CMK (cell line): Measurements from ENCODE around the gene ERBB4.

Experiments used
- DNase-seq: peaks from one replicate; pipeline ENCODE4 v3.0.0-alpha.2; 2010; ENCODE audit warnings: low read depth

The ERBB4 gene

GRCh38 chr2:212427638-212428037, 111.0 kb downstream of the ERBB4 start:
- no peak for DNase-seq

- no peak for DNase-seq
These were observed 111.8 kb downstream of the ERBB4 start for GRCh38 chr2:212426637-212427412.

GRCh38 chr2:212424082-212424481, 114.5 kb downstream of the ERBB4 start:
- DNase-seq: no peak

- no peak for DNase-seq
These were observed 115.5 kb downstream of the ERBB4 start for GRCh38 chr2:212423089-212423488.

DNA sequence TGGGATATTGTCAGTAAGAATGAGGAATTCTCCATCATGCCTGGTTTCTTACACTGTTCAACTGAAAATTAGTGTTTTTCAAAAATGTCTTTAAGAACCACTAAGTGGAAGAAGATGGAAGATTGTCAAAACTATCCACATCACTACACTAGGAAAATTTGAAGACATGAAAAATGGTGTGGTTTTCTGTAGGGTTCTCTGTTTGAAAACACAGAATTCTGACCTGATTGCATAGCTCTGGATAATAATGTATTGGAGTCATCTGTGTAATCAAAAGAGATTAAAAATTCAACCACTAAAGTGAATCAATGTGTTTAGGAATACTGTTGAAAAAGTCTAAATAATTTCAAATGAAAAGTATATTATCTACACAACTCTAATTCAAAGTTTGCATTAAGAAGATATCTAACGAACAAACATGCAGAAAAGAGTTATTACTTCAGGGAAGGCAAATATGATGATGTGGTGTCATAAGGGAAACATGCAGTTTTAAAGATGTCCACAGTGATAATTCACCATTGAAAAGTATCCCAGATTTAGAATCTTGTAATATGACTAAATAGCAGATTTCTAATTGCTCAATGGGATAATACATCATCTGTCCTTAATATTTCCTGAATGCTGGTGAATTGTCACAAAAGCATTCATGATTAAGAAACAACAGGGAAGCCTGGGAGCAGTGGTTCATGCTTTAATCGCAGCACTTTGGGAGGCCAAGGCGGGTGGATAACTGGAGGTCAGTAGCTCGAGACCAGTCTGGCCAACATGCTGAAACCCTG, 116.9 kb downstream of the ERBB4 start:
- no peak for DNase-seq

DNA sequence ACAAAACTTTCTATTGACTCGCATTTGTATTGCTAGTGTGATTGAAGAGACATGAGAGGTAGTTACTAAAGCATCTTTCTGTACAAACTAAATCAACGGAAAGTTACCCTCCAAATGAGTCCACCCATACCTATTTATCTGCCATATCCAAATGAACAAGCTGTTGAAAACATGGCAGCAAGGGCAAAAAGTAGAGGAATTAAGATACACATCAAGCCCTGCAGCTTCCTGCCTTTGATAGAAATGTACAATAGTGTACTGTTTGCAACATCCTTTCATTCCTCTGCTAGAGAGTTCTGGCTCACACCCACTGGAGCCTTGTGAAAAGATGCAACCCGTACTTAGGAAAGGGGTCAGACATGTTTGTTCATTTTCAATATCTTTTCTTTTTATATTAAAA, 122.5 kb downstream of the ERBB4 start:
- DNase-seq: no peak

GRCh38 chr2:212414767-212415211, 123.8 kb downstream of the ERBB4 start:
- no peak for DNase-seq

DNA sequence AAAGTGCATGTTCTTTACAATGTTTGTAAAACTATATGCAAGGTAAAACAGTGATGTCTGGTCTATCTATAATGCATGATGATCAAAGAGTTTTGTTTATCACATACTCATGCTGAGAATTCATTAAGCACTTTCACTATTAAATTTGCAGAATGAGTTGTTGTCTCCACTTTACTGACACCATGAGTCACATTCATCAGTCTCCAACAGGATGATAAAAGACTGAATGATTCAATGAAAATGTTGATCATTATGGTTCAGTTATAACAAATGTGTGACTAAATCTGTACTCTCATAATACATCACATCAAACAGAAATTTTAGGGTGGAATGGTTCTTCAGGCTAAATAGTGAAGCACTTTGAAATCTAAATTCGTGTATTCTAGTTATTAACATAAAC, 129.0 kb downstream of the ERBB4 start:
- DNase-seq: no peak

- no peak for DNase-seq
These were observed 130.1 kb downstream of the ERBB4 start for GRCh38 chr2:212408524-212408923.

- DNase-seq: no peak
These were observed 131.9 kb downstream of the ERBB4 start for GRCh38 chr2:212406716-212407115.

DNA sequence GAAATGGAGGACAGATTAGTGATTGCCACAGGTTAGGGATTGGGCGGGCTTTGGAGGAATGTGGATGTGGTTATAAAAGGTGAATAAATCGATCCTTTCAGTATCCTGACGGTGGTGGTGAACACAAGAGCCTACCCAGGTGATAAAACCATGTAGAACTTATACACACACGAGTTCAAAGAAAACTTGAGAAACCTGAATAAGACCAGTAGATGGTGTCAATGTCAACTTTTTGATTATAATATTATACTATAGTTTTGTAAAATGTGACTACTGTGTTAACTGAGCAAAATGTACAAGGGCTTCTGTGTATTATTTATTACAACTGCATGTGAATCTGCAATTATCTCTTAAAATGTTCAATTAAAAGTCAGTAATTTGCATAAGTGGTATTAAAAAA, 136.3 kb downstream of the ERBB4 start:
- DNase-seq: no peak

DNA sequence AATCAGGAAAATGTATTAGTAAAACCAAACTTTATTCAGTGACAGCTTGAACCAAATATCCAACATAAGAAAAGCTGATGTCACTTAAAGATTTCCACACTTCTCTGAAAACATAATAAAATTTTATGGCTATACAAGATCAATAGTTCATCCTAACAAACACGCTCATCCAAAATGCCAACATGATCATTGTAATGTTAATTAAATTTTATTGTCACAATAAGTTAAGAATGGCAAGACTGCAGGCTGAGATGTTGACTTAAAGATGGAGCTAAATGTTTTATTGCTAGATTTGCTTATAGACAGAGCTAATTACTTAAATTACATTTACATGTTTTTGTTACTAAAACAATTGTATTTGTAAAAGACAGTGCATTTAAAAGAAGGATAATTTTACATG, 140.3 kb downstream of the ERBB4 start:
- DNase-seq: no peak

GRCh38 chr2:212392544-212392943, 146.1 kb downstream of the ERBB4 start:
- no peak for DNase-seq

GRCh38 chr2:212392043-212392442, 146.6 kb downstream of the ERBB4 start:
- DNase-seq: no peak

DNA sequence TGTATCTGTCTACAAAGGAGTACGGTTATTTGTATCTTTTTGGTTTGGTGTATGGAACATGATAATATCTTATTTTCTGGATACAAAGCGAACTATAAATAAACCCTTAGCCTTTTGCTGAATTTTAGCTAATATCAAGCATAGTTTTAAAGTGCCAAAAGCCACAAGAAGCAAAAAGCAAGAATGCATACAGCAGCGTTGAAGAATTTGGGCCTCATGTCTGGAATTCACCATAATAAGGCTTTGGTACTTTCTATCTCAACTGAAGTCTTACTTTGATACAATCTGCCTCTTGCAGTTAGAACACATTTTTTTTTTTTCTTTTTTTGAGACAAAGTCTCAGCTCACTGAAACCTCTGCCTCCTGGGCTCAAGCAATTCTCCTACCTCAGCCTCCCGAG, 151.5 kb downstream of the ERBB4 start:
- DNase-seq: no peak

DNA sequence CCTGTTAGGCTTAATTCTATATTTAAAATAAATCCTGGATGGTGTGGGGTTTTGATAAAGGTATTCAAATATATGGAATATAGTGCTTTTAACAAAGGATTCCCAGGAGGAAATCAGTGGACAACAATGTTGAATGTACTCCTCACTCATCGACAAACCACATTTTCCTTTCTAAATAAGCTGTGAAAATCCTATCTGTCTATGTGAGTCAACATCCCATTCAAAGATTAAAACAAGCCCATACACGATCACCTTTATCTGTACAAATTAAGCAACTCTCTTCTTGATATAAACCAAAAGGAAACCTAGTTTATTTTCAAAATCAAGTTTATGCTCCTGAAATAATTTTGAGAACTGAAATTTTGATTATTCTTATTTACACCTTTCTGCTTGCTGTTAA, 153.4 kb downstream of the ERBB4 start:
- no peak for DNase-seq

DNA sequence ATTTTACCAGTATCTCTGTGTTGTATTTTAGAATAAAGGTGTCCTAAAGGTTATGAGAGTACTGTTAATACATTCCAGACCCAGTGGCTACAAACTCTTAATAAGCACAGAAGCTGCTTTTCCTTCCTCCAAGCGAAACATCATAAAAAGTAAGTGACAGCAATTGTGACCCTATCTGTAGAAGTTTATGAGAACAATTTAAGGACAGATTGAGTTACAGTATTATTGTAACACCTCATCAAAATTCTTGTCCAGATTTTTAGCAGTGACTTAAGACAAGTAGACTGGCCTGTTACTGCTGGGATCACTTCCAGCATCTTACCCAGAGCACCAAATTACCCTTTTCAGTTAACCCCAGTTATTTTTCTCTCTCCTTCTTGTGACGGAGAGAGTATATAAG, 154.6 kb downstream of the ERBB4 start:
- no peak for DNase-seq

GRCh38 chr2:212381428-212382102, 157.0 kb downstream of the ERBB4 start:
- no peak for DNase-seq

- DNase-seq: no peak
These were observed 159.5 kb downstream of the ERBB4 start for GRCh38 chr2:212379103-212379502.

GRCh38 chr2:212367431-212367830, 171.2 kb downstream of the ERBB4 start:
- no peak for DNase-seq

DNA sequence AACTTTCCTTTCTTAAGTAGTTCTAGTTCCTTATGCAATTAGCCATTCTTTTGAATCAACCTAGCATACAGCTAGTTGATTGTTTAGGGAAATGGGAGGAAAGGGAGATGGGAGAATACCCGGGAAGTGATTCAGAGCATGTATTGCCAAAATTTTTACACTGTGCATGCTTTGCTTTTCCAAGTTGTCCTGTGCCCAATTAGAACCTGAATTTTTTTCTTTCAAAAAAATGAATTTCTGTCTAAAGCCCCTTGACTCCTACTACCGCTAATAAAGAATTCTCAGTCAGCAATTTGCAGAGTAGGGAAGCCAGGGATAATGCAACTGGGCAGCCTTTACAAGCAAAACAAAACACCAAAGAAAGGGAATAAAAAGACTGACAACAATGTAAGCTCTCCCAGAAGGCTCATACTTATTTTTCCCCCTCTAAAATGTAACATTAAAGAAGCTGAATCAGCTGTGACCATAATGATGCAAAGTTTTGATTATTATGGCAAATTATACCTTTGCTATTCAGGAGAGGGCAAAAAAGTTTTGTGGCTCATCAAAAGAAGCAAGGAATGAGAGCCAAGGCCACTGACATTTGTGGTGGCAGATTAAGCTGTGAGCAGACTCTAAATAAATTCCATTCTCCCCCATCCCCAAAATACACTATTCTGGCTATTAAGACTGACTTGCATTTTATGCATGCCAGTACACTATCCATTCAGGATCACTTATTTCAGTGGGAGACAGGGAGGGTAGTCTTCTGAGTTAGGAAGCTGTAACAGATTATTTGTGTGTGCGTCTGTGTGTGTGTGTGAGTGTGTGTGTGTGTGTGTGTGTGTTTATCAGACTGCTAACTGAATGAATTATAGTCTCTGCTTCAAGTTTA, 174.3 kb downstream of the ERBB4 start:
- DNase-seq: no peak

DNA sequence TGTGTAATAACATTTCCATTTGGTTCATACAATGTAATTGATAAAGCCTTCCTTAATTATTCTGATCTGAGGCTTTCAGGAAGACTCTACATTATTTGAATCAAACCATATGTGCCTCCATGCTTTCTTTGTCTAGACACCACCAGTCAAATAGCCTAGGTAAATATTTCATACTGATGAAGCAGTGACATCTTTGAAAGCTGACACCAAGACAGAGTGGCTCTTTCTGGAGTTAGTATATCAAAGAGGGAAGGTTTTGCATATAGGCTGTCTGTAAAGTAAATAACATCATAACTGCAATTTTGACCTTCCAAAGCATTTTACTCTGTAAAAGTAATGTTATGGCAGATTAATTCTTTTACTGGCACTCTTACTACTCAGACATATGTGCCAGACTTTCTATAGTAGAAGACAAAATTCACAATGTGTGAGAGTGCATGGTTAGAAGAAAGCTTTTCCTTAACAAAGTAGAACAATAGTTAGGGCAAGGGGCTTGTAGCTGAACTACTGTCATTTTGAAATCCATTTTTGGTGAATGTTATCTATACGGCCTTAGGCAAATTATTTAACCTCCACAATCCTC, 177.3 kb downstream of the ERBB4 start:
- DNase-seq: no peak
